Esophagus squamous epithelium (tissue), 5 donors: ENCODE data around the gene ABLIM3. TPM values are rescaled to one million over a fixed set of nuclear protein-coding genes. Genes with fewer than 3 reads are reported as not detected.
A peak's percentile ranks its signal among the peaks of the same experiment; 100 is the strongest.

Experiments
- DNase-seq: peaks from one replicate; lab custom pipeline; 2025; lab: John Stamatoyannopoulos, UW
- H3K27ac ChIP-seq, 4 donors: fragments of 200-600 bp; sonication (generic); one replicate each; pipeline ENCODE4 v1.5.1; 2016 to 2019; ENCODE audit warnings: mild to moderate bottlenecking in 1 of 4
- H3K27me3 ChIP-seq, 4 donors: fragments of 200-600 bp; sonication (generic); 1 replicate in 3 of 4; 2 replicates in 1 of 4; pipeline versions ENCODE4 v1.5.1 to v1.6.0; 2017 to 2021; ENCODE audit warnings: antibody characterized with exemption in 1 of 4
- H3K36me3 ChIP-seq, 3 donors: fragments of 200-600 bp; sonication (generic); one replicate each; pipeline ENCODE4 v1.5.1; 2016 to 2019
- H3K4me1 ChIP-seq, 3 donors: fragments of 200-600 bp; sonication (generic); one replicate each; pipeline ENCODE4 v1.5.1; 2017 to 2019
- H3K4me3 ChIP-seq, 4 donors: fragments of 200-600 bp; sonication (generic); 1 replicate in 3 of 4; 2 replicates in 1 of 4; pipeline ENCODE4 v1.5.1; 2016 to 2019; ENCODE audit warnings: mild to moderate bottlenecking in 2 of 4, moderate library complexity in 1 of 4
- H3K9me3 ChIP-seq, 3 donors: fragments of 200-600 bp; sonication (generic); one replicate each; pipeline ENCODE4 v1.5.1; 2016 to 2019
- POLR2A ChIP-seq, 4 donors: fragments of 450-650 bp; IDR thresholded peaks; one replicate each; pipeline ENCODE4 v1.6.1; 2017; ENCODE audit warnings: antibody characterized with exemption in 4 of 4, mild to moderate bottlenecking in 4 of 4, moderate library complexity in 3 of 4
- WGBS, 2 donors: methylation state at CpG; one replicate each; pipeline ENCODE4 v1.1.5; 2018; 5-methylcytosine and 5-hydroxymethylcytosine counted together
- intact Hi-C: fragments of 100-400 bp; cut with DNase I; formaldehyde crosslinking; loops from one replicate; pipeline ENCODE4 v1.15.0; 2022
- total RNA-seq, 4 donors: library from RNA; depleted of rRNA; stranded (reverse); fragments of >200 nt; gene quantifications; one replicate each; pipeline ENCODE4 v1.1.0, GENCODE V29; 2016
- TF ChIP-seq, protein P1 (sequence below), 6 experiments: fragments of 450-650 bp in 4 of 6; fragments of 200-600 bp in 2 of 6; sonication (generic) in 2 of 6; IDR thresholded peaks; one replicate each; pipeline ENCODE4 v1.5.1; 2016 to 2019; ENCODE audit warnings: antibody characterized with exemption in 6 of 6, mild to moderate bottlenecking in 4 of 6, moderate library complexity in 4 of 6
- donor health status: DM: yes; HTN: yes; CAD: no.

The ABLIM3 gene
- total RNA-seq, 4 donors from 2014 or later, result 10.6 to 47.7 (median 27.1) TPM

DNA sequence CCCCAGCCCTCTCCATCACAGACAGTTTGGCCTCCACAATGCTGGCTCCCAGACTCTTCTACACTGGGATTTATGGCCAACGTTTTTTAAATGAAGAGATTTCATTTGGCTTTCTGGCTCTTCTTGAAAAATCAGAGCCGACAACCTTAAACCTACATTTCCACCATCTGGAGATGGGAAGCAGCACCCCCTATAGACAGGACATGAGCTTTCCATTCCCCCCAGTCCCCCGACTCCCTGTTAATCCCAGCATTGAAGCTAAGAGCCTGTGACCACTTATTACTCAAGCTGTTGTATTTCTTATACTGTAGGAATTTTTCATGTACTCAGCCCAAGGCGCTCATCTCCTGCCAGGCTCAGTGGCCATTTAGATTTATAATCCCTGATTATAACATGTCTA is 96.4 kb downstream of the ABLIM3 start:
- intact Hi-C loops, result no loop called here
- no peak overlapping the region for H3K4me3 ChIP-seq
- H3K27ac ChIP-seq, result no peak overlapping the region
- WGBS, 2 donors, result 52 to 70% methylated on average over 4 of the region's 4 CpGs
- H3K27me3 ChIP-seq, result no peaks in the 10 kb centered on the region
- H3K9me3 ChIP-seq, result no peaks in the 10 kb centered on the region
- TF ChIP-seq, protein P1, sequence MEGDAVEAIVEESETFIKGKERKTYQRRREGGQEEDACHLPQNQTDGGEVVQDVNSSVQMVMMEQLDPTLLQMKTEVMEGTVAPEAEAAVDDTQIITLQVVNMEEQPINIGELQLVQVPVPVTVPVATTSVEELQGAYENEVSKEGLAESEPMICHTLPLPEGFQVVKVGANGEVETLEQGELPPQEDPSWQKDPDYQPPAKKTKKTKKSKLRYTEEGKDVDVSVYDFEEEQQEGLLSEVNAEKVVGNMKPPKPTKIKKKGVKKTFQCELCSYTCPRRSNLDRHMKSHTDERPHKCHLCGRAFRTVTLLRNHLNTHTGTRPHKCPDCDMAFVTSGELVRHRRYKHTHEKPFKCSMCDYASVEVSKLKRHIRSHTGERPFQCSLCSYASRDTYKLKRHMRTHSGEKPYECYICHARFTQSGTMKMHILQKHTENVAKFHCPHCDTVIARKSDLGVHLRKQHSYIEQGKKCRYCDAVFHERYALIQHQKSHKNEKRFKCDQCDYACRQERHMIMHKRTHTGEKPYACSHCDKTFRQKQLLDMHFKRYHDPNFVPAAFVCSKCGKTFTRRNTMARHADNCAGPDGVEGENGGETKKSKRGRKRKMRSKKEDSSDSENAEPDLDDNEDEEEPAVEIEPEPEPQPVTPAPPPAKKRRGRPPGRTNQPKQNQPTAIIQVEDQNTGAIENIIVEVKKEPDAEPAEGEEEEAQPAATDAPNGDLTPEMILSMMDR (IDR thresholded peaks at IDR 0.05), result no peak
- TF ChIP-seq POLR2A (IDR thresholded peaks at IDR 0.05), result no peak
- no peak for DNase-seq
- H3K36me3 ChIP-seq, result peaks cover 0 to 89% (median 3%) of the 10 kb centered on the region in 3 donors
- peaks cover 0 to 7% (median 0%) of the 10 kb centered on the region in 3 donors for H3K4me1 ChIP-seq

DNA sequence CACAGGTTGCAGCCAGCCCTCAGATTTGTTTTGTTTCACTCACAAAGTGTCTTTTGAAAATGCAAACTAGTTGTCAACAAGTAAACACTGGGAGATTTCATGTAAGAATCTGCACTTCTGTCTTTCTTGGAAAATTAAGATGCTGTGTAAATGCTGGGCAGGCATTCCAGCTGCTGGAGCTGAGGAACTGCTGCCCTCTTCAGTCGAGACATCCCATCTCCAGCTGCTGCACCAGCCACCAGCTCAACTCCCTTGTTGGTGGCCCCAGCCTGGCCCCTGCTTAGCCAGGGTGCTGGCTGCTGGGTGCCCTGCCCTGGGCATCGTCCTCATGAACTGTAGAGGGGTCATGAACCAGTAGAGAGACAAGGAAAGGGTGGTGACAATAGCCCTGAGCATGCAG is 97.2 kb downstream of the ABLIM3 start:
- Histone ChIP-seq H3K36me3 (peaks cover 0 to 80% (median 3%) of the 10 kb centered on the region in 3 donors), H3K4me1 (peaks cover 0 to 7% (median 0%) of the 10 kb centered on the region in 3 donors), H3K4me3 (no peak overlapping the region), H3K27ac (no peak overlapping the region), H3K27me3 (no peaks in the 10 kb centered on the region), H3K9me3 (no peaks in the 10 kb centered on the region)
- 65% methylated on average over 2 of the region's 2 CpGs; no CpG with 5 or more reads in 1 of the 2 donors for WGBS, 2 donors
- intact Hi-C loops, result no loop called here
- TF ChIP-seq, protein P1 (IDR thresholded peaks at IDR 0.05), result peak in 1 of 6 experiments; percentile 11
- TF ChIP-seq POLR2A (IDR thresholded peaks at IDR 0.05), result no peak
- no peak for DNase-seq

DNA sequence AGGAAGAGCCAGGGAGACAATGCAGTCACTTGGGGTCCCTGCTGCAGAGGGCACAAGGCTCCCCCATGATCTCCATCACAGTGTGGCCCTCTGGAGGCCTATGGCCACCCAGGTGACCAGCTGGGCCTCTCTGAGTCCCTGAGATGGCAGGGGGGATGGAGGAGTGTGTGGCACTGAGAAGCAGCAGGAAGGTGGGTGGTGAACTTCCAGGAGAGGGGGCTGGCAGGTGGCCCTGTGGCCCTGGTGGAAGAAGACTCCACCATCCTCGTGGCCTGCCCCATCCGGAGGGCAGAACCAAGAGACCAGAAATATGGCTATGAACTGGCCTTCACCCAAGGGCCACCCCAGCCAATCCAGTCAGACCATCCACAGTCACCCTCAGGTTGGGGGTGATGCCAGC is 98.6 kb downstream of the ABLIM3 start:
- Histone ChIP-seq H3K27ac (peak overlapping the region in 1 of 4 donors; percentile 9), H3K4me1 (peaks cover 0 to 7% (median 0%) of the 10 kb centered on the region in 3 donors), H3K36me3 (peaks cover 0 to 68% (median 3%) of the 10 kb centered on the region in 3 donors), H3K4me3 (no peak overlapping the region), H3K9me3 (no peaks in the 10 kb centered on the region), H3K27me3 (no peaks in the 10 kb centered on the region)
- WGBS, 2 donors, result 50% methylated on average over 1 of the region's 2 CpGs; no CpG with 5 or more reads in 1 of the 2 donors
- TF ChIP-seq, protein P1 (IDR thresholded peaks at IDR 0.05), result no peak
- intact Hi-C loops, result no loop called here
- DNase-seq, result no peak

DNA sequence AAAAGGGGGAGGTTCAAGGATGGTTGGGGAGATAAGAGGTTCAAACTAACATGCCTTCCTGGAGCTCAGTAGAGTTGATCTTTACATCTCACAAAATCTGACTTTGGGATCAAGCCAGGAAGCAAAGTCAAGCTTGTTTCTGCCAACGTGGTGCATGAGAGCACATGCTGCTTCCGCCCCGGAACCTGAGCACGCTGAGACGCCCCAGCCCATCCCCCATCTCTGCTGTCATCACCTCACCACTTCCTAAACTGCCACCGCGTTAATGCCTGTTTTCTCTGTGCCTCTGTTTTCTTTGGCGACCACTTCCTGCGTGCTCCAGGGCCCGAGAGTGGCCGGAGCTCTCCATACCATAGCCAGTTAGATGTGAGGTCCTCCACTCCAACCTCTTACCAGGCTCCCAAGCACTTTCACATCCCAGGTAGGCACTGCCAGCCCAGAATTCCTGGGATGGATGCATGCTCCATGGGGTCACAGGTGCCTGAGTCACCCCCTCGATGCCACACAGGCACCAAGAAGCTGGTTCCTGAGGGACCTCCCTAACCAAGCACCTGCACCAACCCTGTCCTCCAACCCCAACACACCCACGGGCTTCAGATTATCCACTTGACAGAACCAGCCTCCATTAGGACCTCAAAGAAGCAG is 99.2 kb downstream of the ABLIM3 start:
- Histone ChIP-seq H3K4me1 (peaks cover 0 to 7% (median 0%) of the 10 kb centered on the region in 3 donors), H3K4me3 (no peak overlapping the region), H3K9me3 (no peaks in the 10 kb centered on the region), H3K36me3 (peaks cover 0 to 67% (median 3%) of the 10 kb centered on the region in 3 donors), H3K27ac (peak overlapping the region in 1 of 4 donors; percentile 9), H3K27me3 (no peaks in the 10 kb centered on the region)
- WGBS, 2 donors, result 35 to 44% methylated on average over 11 to 12 of the region's 13 CpGs
- intact Hi-C loops, result no loop called here
- TF ChIP-seq, protein P1 (IDR thresholded peaks at IDR 0.05), result no peak
- TF ChIP-seq POLR2A (IDR thresholded peaks at IDR 0.05), result no peak
- DNase-seq, result peak; percentile 14

DNA sequence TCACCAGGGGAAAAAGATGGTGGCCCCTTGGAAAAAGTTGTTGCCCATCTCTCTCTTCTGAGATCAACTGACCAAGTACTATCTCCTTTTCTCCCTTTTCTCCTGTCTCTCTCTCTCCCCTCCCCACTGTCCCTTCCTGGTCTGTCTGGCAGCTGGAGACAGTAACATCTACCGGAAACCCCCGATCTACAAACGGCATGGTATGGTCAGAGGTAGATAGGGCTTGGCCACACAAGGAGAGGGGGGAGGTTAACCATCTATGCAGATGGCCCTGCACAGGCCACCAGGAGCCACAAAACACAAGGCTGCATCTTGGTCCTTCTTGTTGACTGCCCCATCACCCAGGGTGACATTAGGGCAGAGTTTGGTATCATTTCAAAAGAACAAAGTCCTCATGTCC is 101.0 kb downstream of the ABLIM3 start:
- no peaks in the 10 kb centered on the region for H3K27me3 ChIP-seq
- 100% methylated on average over 1 to 3 of the region's 3 CpGs for WGBS, 2 donors
- no peak overlapping the region for H3K4me3 ChIP-seq
- intact Hi-C loops, result no loop called here
- no peak for DNase-seq
- H3K9me3 ChIP-seq, result no peaks in the 10 kb centered on the region
- H3K27ac ChIP-seq, result no peak overlapping the region
- H3K36me3 ChIP-seq, result peaks cover 0 to 68% (median 3%) of the 10 kb centered on the region in 3 donors
- peaks cover 0 to 7% (median 0%) of the 10 kb centered on the region in 3 donors for H3K4me1 ChIP-seq
- TF ChIP-seq POLR2A (IDR thresholded peaks at IDR 0.05), result no peak
- TF ChIP-seq, protein P1 (IDR thresholded peaks at IDR 0.05), result no peak
